ENCODE data around the gene ZNF511.

Gene ZNF511

DNA sequence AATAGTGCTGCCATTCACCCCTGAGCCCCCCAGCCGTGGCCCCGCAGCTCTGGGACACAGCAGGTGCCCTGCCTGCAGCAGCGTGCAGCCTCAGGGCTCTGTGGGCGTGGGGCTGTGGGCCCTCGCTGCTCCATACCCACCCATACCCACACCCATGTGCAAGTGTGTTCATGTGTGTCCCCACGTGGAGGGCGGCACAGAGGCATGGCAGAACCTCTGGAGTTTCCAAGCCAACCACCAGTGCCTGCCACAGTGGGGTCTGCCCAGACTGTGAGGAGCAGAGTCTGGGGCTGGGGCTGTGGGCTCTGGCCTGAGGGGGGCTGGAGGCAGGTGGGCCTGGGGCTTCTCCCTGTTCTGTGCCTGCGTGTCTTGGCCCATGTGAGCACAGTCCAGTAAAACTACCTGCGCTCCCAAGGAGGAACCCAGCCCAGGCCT, 40.9 kb downstream of the ZNF511 start:
- no peak overlapping the region for H3K27ac ChIP-seq (ENCODE audit: extremely low read depth, low read depth, low read length)
- no peaks in the 10 kb centered on the region for H3K36me3 ChIP-seq (ENCODE audit: control insufficient read depth in 2 of 2, insufficient read depth in 1 of 2, low read length in 2 of 2)
- ChIA-PET POLR2A (no interaction called here), CTCF (no interaction called here)
- H3K4me1 ChIP-seq (ENCODE audit: control insufficient read depth, insufficient read depth, low read length), result no peaks in the 10 kb centered on the region
- TF ChIP-seq ZFHX2 (tag by site-specific recombination; conservative IDR thresholded peaks at IDR 0.05), result peak; percentile 32; the same call in 1 of the 2 replicates
- TF ChIP-seq EGR2 (tag by site-specific recombination; IDR thresholded peaks at IDR 0.05; ENCODE audit: low read depth), result 0 out of 2 replicates have a peak, but pooled peaks have one; percentile 0
- no peak for TF ChIP-seq ZNF626 (tag by site-specific recombination; IDR thresholded peaks at IDR 0.05)
- H3K9me3 ChIP-seq (ENCODE audit: control insufficient read depth, insufficient read depth, low read depth, low read length), result no peaks in the 10 kb centered on the region
- no peak overlapping the region for H3K4me3 ChIP-seq (ENCODE audit: low read depth, low read length)

GRCh38 chr10:133350283-133350949, 41.7 kb downstream of the ZNF511 start:
- Histone ChIP-seq H3K9me3 (ENCODE audit: control insufficient read depth, insufficient read depth, low read depth, low read length) (no peaks in the 10 kb centered on the region), H3K4me3 (ENCODE audit: low read depth, low read length) (no peak overlapping the region), H3K4me1 (ENCODE audit: control insufficient read depth, insufficient read depth, low read length) (no peaks in the 10 kb centered on the region), H3K36me3 (ENCODE audit: control insufficient read depth in 2 of 2, insufficient read depth in 1 of 2, low read length in 2 of 2) (no peaks in the 10 kb centered on the region), H3K27ac (ENCODE audit: extremely low read depth, low read depth, low read length) (no peak overlapping the region)
- TF ChIP-seq ZNF16 (tag by site-specific recombination; IDR thresholded peaks at IDR 0.05; ENCODE audit: low read depth) (no peak), ZNF335 (tag by site-specific recombination; conservative IDR thresholded peaks at IDR 0.05) (no peak), GLIS1 (tag by site-specific recombination; IDR thresholded peaks at IDR 0.05) (peak; percentile 19; the same call in 1 of the 2 replicates)
- ChIA-PET CTCF (no interaction called here), POLR2A (interaction anchor here (0.9 kb wide), 1 partner anchor 10 kb away, joined by 4 read pairs; no protein-coding TSS in a partner anchor)

DNA sequence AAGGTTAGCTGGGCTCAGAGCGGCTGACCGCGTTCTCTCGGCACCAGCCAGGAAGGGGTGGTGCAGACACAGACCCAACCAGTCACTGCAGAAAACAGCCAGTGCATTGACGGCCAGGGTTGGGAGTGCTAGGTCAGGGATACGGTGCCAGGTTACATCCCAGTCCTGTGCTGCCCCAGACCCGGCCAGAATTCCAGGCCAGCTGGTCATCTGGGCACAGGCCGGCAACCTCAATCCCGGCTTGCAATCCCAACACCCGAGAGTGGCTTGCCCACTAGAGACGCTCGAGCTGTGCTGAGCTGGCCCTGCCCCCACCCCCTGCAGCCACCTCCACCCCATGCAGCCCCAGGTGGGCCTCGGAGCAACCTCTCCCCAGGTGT, 42.2 kb downstream of the ZNF511 start:
- 0 out of 2 replicates have a peak, but pooled peaks have one; percentile 1 for TF ChIP-seq GLIS1 (tag by site-specific recombination; IDR thresholded peaks at IDR 0.05)
- TF ChIP-seq ZNF843 (tag by site-specific recombination; IDR thresholded peaks at IDR 0.05), result no peak
- no peak for TF ChIP-seq ZNF521 (tag by site-specific recombination; IDR thresholded peaks at IDR 0.05)
- TF ChIP-seq ZNF248 (tag by site-specific recombination; IDR thresholded peaks at IDR 0.05), result no peak
- TF ChIP-seq, protein P1, sequence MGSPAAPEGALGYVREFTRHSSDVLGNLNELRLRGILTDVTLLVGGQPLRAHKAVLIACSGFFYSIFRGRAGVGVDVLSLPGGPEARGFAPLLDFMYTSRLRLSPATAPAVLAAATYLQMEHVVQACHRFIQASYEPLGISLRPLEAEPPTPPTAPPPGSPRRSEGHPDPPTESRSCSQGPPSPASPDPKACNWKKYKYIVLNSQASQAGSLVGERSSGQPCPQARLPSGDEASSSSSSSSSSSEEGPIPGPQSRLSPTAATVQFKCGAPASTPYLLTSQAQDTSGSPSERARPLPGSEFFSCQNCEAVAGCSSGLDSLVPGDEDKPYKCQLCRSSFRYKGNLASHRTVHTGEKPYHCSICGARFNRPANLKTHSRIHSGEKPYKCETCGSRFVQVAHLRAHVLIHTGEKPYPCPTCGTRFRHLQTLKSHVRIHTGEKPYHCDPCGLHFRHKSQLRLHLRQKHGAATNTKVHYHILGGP (tag by site-specific recombination; IDR thresholded peaks at IDR 0.05), result no peak
- CTCF ChIA-PET, result no interaction called here
- no peaks in the 10 kb centered on the region for H3K4me1 ChIP-seq (ENCODE audit: control insufficient read depth, insufficient read depth, low read length)
- POLR2A ChIA-PET, result interaction anchor here (0.9 kb wide), 1 partner anchor 10 kb away, joined by 4 read pairs; no protein-coding TSS in a partner anchor
- H3K9me3 ChIP-seq (ENCODE audit: control insufficient read depth, insufficient read depth, low read depth, low read length), result no peaks in the 10 kb centered on the region
- no peak overlapping the region for H3K27ac ChIP-seq (ENCODE audit: extremely low read depth, low read depth, low read length)
- H3K4me3 ChIP-seq (ENCODE audit: low read depth, low read length), result no peak overlapping the region
- H3K36me3 ChIP-seq (ENCODE audit: control insufficient read depth in 2 of 2, insufficient read depth in 1 of 2, low read length in 2 of 2), result no peaks in the 10 kb centered on the region

- CTCF ChIA-PET, result no interaction called here
- POLR2A ChIA-PET, result interaction anchor here (0.6 to 1.2 kb wide), 3 partner anchors 9 to 15 kb away, joined by 3 to 8 read pairs (median 4); partner anchors contain the start of gene CALY
- 0 out of 2 replicates have a peak, but pooled peaks have one; percentile 8 for TF ChIP-seq GLIS2 (tag by site-specific recombination; IDR thresholded peaks at IDR 0.05)
- peak; percentile 39; the same call in 1 of the 2 replicates for TF ChIP-seq REST (tag by site-specific recombination; IDR thresholded peaks at IDR 0.05)
- TF ChIP-seq ZNF518A (tag by site-specific recombination; conservative IDR thresholded peaks at IDR 0.05; ENCODE audit: low read depth), result no peak
- H3K36me3 ChIP-seq (ENCODE audit: control insufficient read depth in 2 of 2, insufficient read depth in 1 of 2, low read length in 2 of 2), result no peaks in the 10 kb centered on the region
- H3K9me3 ChIP-seq (ENCODE audit: control insufficient read depth, insufficient read depth, low read depth, low read length), result no peaks in the 10 kb centered on the region
- no peak overlapping the region for H3K27ac ChIP-seq (ENCODE audit: extremely low read depth, low read depth, low read length)
- no peaks in the 10 kb centered on the region for H3K4me1 ChIP-seq (ENCODE audit: control insufficient read depth, insufficient read depth, low read length)
- no peak overlapping the region for H3K4me3 ChIP-seq (ENCODE audit: low read depth, low read length)
Observed at GRCh38 chr10:133351408-133352318, 42.9 kb downstream of the ZNF511 start.

All from HEK293 (cell line).